B cell (primary cell): ENCODE measurements around the gene TPP2. TPM values are rescaled to one million over a fixed set of nuclear protein-coding genes. Genes with fewer than 3 reads are reported as not detected.

ENCODE experiments used
- ATAC-seq: fragments of 200-7000 bp; cut with Tn5 transposase; one replicate; pipeline ENCODE4 v1.10.0; 2021; ENCODE audit warnings: low read depth, mild to moderate bottlenecking, moderate number of reproducible peaks, moderate library complexity
- CTCF ChIA-PET: fragments of 350-600 bp; sonication (Branson Sonifier 250); formaldehyde crosslinking; loops from one replicate; lab custom pipeline; 2021; ENCODE audit warnings: antibody characterized with exemption, inconsistent platforms; lab: Charles Lee
- POLR2A ChIA-PET: fragments of 350-600 bp; sonication (Branson Sonifier 250); formaldehyde crosslinking; loops from one replicate; lab custom pipeline; 2021; ENCODE audit warnings: antibody characterized with exemption; lab: Charles Lee
- DNase-seq: peaks from one replicate; pipeline ENCODE4 v3.0.0; 2013
- H2AFZ ChIP-seq: 2 replicates; pipeline ENCODE4 v1.6.1; 2012; ENCODE audit warnings: mild to moderate bottlenecking, low read depth, low read length; ENCODE audit not compliant: insufficient read depth, poor library complexity, severe bottlenecking
- H3K27ac ChIP-seq, 2 donors: 1 replicate in 1 of 2; 2 replicates in 1 of 2; pipeline ENCODE4 v1.5.1; 2012 to 2013; ENCODE audit warnings: low read length in 2 of 2, mild to moderate bottlenecking in 2 of 2, moderate library complexity in 1 of 2
- H3K27me3 ChIP-seq, 4 experiments: fragments of 200-600 bp in 1 of 4; sonication (generic) in 1 of 4; replicated peaks in 1 of 4; 1 replicate in 2 of 4; 2 replicates in 2 of 4; pipeline versions ENCODE4 v1.6.1 to v1.7.0; 2013 to 2016; ENCODE audit warnings: low read length in 3 of 4, mild to moderate bottlenecking in 2 of 4, mixed read lengths in 1 of 4, moderate library complexity in 1 of 4; ENCODE audit not compliant: insufficient read depth in 4 of 4, control insufficient read depth in 3 of 4; ENCODE audit errors: control extremely low read depth in 1 of 4
- H3K36me3 ChIP-seq, 2 experiments: replicated peaks in 1 of 2; 1 replicate in 1 of 2; 2 replicates in 1 of 2; pipeline versions ENCODE4 v1.6.1 to v1.7.1; 2013; ENCODE audit warnings: low read length in 1 of 2; ENCODE audit not compliant: insufficient read depth in 2 of 2, control insufficient read depth in 1 of 2; ENCODE audit errors: control extremely low read depth in 1 of 2, extremely low read depth in 1 of 2
- H3K4me1 ChIP-seq, 2 donors: fragments of 200-600 bp in 1 of 2; sonication (generic) in 1 of 2; 1 replicate in 1 of 2; 2 replicates in 1 of 2; pipeline versions ENCODE4 v1.5.1 to v1.6.1; 2013 to 2017; ENCODE audit warnings: low read length in 2 of 2; ENCODE audit not compliant: control insufficient read depth in 2 of 2, insufficient read depth in 2 of 2
- H3K4me2 ChIP-seq: replicated peaks from 2 replicates; pipeline ENCODE3; 2012; ENCODE audit warnings: mild to moderate bottlenecking, low read depth, low read length; ENCODE audit not compliant: poor library complexity, severe bottlenecking
- H3K4me3 ChIP-seq, 5 experiments: fragments of 200-600 bp in 1 of 5; sonication (generic) in 1 of 5; 1 replicate in 3 of 5; 2 replicates in 2 of 5; pipeline versions ENCODE4 v1.5.1 to v1.7.0; 2011 to 2016; ENCODE audit warnings: low read length in 4 of 5, mild to moderate bottlenecking in 4 of 5, low read depth in 2 of 5, control low read depth in 1 of 5, moderate library complexity in 1 of 5; ENCODE audit not compliant: insufficient read depth in 1 of 5; ENCODE audit errors: control extremely low read depth in 1 of 5, extremely low read depth in 1 of 5
- H3K79me2 ChIP-seq: fragments of 200-600 bp; sonication (generic); one replicate; pipeline ENCODE4 v1.6.0; 2016; ENCODE audit warnings: low read length; ENCODE audit not compliant: control insufficient read depth, insufficient read depth
- H3K9ac ChIP-seq: fragments of 200-600 bp; sonication (generic); 2 replicates; pipeline ENCODE4 v1.6.1; 2017; ENCODE audit warnings: mild to moderate bottlenecking, low read length, moderate library complexity
- H3K9me3 ChIP-seq, 3 donors: one replicate each; pipeline versions ENCODE4 v1.6.1 to v1.7.1; 2013; ENCODE audit warnings: low read length in 2 of 3; ENCODE audit not compliant: control insufficient read depth in 2 of 3, insufficient read depth in 1 of 3; ENCODE audit errors: control extremely low read depth in 1 of 3
- H4K20me1 ChIP-seq: 2 replicates; pipeline ENCODE4 v1.6.0; 2012; ENCODE audit warnings: mild to moderate bottlenecking, low read length; ENCODE audit not compliant: insufficient read depth, control insufficient read depth, poor library complexity, severe bottlenecking
- H3K27ac Mint-ChIP-seq: one replicate; pipeline ENCODE4 v1.8.0; 2021; ENCODE audit warnings: mixed read lengths
- H3K27me3 Mint-ChIP-seq: one replicate; pipeline ENCODE4 v1.8.0; 2021; ENCODE audit warnings: mixed read lengths
- H3K4me1 Mint-ChIP-seq: one replicate; pipeline ENCODE4 v1.8.0; 2021; ENCODE audit warnings: mixed read lengths
- H3K4me3 Mint-ChIP-seq: one replicate; pipeline ENCODE4 v1.8.0; 2021; ENCODE audit warnings: mixed read lengths
- H3K9me3 Mint-ChIP-seq: one replicate; pipeline ENCODE4 v1.8.0; 2022; ENCODE audit warnings: mixed read lengths; ENCODE audit not compliant: insufficient read depth
- CTCF ChIP-seq: fragments of 200-600 bp; IDR thresholded peaks from one replicate; pipeline ENCODE4 v1.8.0; 2022; ENCODE audit warnings: antibody characterized with exemption, mild to moderate bottlenecking
- EZH2 ChIP-seq: IDR thresholded peaks from 2 replicates; pipeline ENCODE4 v1.6.1; 2012; ENCODE audit warnings: borderline replicate concordance, low read depth, mild to moderate bottlenecking, moderate library complexity, low read length; ENCODE audit not compliant: insufficient read depth, poor library complexity, severe bottlenecking
- WGBS: methylation state at CpG from one replicate; pipeline ENCODE4 v1.1.5; 2013; ENCODE audit warnings: missing lambda C conversion rate; ENCODE audit not compliant: insufficient coverage; 5-methylcytosine and 5-hydroxymethylcytosine counted together
- intact Hi-C: fragments of 100-400 bp; cut with micrococcal nuclease; formaldehyde crosslinking; loops from one replicate; pipeline ENCODE4 v1.10.0; 2022
- polyA plus RNA-seq: library from polyadenylated mRNA; depleted of rRNA; stranded (reverse); fragments of >200 nt; gene quantifications from 2 replicates; pipeline ENCODE4 v1.2.3, GENCODE V29; 2012
- total RNA-seq, 2 donors: library from RNA; stranded (reverse); fragments of 120-200 nt in 1 of 2; gene quantifications; 1 replicate in 1 of 2; 2 replicates in 1 of 2; pipeline versions ENCODE4 v1.2.3 to v1.2.4, GENCODE V29; 2013 to 2022

Gene TPP2
- total and polyA plus RNA-seq, 2 donors (not counting 1 experiment from before 2014, with no cell fraction given), result 22.1 to 51.1 TPM

- H3K9me3 Mint-ChIP-seq, result no peaks in the 10 kb centered on the region
- Histone ChIP-seq H3K4me2 (no peak overlapping the region), H3K27me3 (no peaks in the 10 kb centered on the region), H4K20me1 (no peaks in the 10 kb centered on the region), H3K36me3 (no peaks in the 10 kb centered on the region), H3K4me3 (no peak overlapping the region), H2AFZ (no peak overlapping the region), H3K9me3 (no peaks in the 10 kb centered on the region), H3K27ac (no peak overlapping the region), H3K4me1 (no peaks in the 10 kb centered on the region), H3K9ac (no peak overlapping the region), H3K79me2 (no peaks in the 10 kb centered on the region)
- DNase-seq, result no peak
- no peak for TF ChIP-seq CTCF
- TF ChIP-seq EZH2, result no peak
- H3K27ac Mint-ChIP-seq, result no peak overlapping the region
- 60% methylated on average over 1 of the region's 1 CpG for WGBS
- intact Hi-C loops, result no loop called here
- CTCF ChIA-PET, result no interaction called here
- H3K4me3 Mint-ChIP-seq, result no peak overlapping the region
- POLR2A ChIA-PET, result no interaction called here
- H3K27me3 Mint-ChIP-seq, result peaks cover 12% of the 10 kb centered on the region
- no peak for ATAC-seq
- no peaks in the 10 kb centered on the region for H3K4me1 Mint-ChIP-seq
Observed at GRCh38 chr13:102715447-102715846, 118.7 kb downstream of the TPP2 start.

- Histone ChIP-seq H3K9me3 (no peaks in the 10 kb centered on the region), H4K20me1 (no peaks in the 10 kb centered on the region), H3K79me2 (no peaks in the 10 kb centered on the region), H2AFZ (no peak overlapping the region), H3K4me3 (no peak overlapping the region), H3K36me3 (no peaks in the 10 kb centered on the region), H3K9ac (no peak overlapping the region), H3K27me3 (peaks cover 0 to 2% (median 0%) of the 10 kb centered on the region in 4 experiments), H3K4me2 (no peak overlapping the region), H3K4me1 (no peaks in the 10 kb centered on the region), H3K27ac (no peak overlapping the region)
- DNase-seq (no peak), ATAC-seq (no peak)
- intact Hi-C loops, result no loop called here
- CTCF ChIA-PET, result no interaction called here
- no peak overlapping the region for H3K4me3 Mint-ChIP-seq
- TF ChIP-seq EZH2 (no peak), CTCF (no peak)
- H3K27me3 Mint-ChIP-seq, result peaks cover 17% of the 10 kb centered on the region
- no peaks in the 10 kb centered on the region for H3K4me1 Mint-ChIP-seq
- no peak overlapping the region for H3K27ac Mint-ChIP-seq
- whole genome bisulfite sequencing, result 69% methylated on average over 2 of the region's 2 CpGs
- H3K9me3 Mint-ChIP-seq, result no peaks in the 10 kb centered on the region
- POLR2A ChIA-PET, result no interaction called here
Observed at GRCh38 chr13:102718746-102719145, 122.0 kb downstream of the TPP2 start.
